Measurements from ENCODE around the gene SPEM3. TPM values are rescaled to one million over a fixed set of nuclear protein-coding genes. Genes with fewer than 3 reads are reported as not detected.

Gene SPEM3
- total and polyA plus RNA-seq, 2 of the 13 experiments (the other 11 are each of a cell fraction or from before 2014, with no cell fraction given), result not detected

DNA sequence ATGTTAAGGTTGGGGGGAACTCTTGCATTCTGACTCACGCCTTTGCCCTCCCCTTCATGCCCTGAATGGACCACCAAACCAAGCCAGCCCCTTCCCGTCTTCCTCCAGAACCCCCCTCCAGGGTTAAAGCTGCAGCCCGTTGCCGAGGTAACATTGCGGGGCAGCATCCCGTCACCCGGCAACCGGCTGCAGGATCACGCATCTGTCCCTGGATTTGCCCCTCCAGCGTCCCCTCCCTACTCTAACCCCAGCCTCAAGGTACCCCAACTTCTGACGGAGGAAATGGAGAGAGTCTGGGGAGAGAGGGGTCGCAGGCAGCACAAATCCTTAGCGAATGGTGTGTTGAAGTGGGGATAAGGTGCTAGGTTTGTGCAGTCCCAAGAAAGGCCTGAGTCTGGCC is 21.6 kb upstream of the SPEM3 start (continued):
- TF ChIP-seq ZNF660 (CRISPR knock-in tag; IDR thresholded peaks at IDR 0.05; ENCODE audit: borderline replicate concordance, low read depth) (no peak), KDM5A (IDR thresholded peaks at IDR 0.05; ENCODE audit: borderline replicate concordance, low read length) (no peak), ETV6 (CRISPR knock-in tag; conservative IDR thresholded peaks at IDR 0.05) (no peak), MLLT10 (CRISPR knock-in tag; IDR thresholded peaks at IDR 0.05) (no peak), RFX1 (IDR thresholded peaks at IDR 0.05) (no peak), ZNF557 (CRISPR knock-in tag; IDR thresholded peaks at IDR 0.05) (no peak), BRCA1 (CRISPR knock-in tag; IDR thresholded peaks at IDR 0.05) (no peak)
- TF ChIP-seq, protein P1, sequence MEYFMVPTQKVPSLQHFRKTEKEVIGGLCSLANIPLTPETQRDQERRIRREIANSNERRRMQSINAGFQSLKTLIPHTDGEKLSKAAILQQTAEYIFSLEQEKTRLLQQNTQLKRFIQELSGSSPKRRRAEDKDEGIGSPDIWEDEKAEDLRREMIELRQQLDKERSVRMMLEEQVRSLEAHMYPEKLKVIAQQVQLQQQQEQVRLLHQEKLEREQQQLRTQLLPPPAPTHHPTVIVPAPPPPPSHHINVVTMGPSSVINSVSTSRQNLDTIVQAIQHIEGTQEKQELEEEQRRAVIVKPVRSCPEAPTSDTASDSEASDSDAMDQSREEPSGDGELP (IDR thresholded peaks at IDR 0.05; ENCODE audit: borderline replicate concordance, low read depth), result no peak
- TF ChIP-seq, protein P2, sequence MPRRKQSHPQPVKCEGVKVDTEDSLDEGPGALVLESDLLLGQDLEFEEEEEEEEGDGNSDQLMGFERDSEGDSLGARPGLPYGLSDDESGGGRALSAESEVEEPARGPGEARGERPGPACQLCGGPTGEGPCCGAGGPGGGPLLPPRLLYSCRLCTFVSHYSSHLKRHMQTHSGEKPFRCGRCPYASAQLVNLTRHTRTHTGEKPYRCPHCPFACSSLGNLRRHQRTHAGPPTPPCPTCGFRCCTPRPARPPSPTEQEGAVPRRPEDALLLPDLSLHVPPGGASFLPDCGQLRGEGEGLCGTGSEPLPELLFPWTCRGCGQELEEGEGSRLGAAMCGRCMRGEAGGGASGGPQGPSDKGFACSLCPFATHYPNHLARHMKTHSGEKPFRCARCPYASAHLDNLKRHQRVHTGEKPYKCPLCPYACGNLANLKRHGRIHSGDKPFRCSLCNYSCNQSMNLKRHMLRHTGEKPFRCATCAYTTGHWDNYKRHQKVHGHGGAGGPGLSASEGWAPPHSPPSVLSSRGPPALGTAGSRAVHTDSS (CRISPR knock-in tag; conservative IDR thresholded peaks at IDR 0.05), result no peak

GRCh38 chr17:7407485-7408251 is 21.0 kb upstream of the SPEM3 start, which contains the start of gene NLGN2:
TSS of gene NLGN2 (plus strand) at chr17:7407845. CDS start at chr17:7408256, 411 bp downstream.
- Histone ChIP-seq H4K20me1 (ENCODE audit: insufficient read depth, low read length) (no peaks in the 10 kb centered on the region), H3K9ac (ENCODE audit: insufficient read depth, low read depth, low read length) (no peak within 1 kb of the TSS), H3K36me3 (replicated peaks in 1 of 2; ENCODE audit: control insufficient read depth in 1 of 2, insufficient read depth in 2 of 2, low read length in 2 of 2) (0 out of 5 replicates have a peak, but pooled peaks cover 0 to 2% of the 10 kb centered on the region in 2 experiments), H3K4me2 (ENCODE audit: low read depth, low read length) (no peak within 1 kb of the TSS; the same call in 1 of the 2 replicates), H3K27ac (ENCODE audit: extremely low read length, insufficient read depth, low read length) (no peak within 1 kb of the TSS), H3K4me3 (replicated peaks in 1 of 3; ENCODE audit: insufficient read depth in 1 of 3, low read depth in 2 of 3, low read length in 3 of 3) (no peak within 1 kb of the TSS), H2AFZ (ENCODE audit: low read length) (no peak within 1 kb of the TSS), H3K79me2 (ENCODE audit: insufficient read depth, low read length) (peaks cover 3% of the 10 kb centered on the region), H3K27me3 (ENCODE audit: control insufficient read depth in 1 of 2, insufficient read depth in 2 of 2, low read length in 2 of 2) (no peaks in the 10 kb centered on the region; a peak in 1 of 5 replicates), H3K4me1 (ENCODE audit: insufficient read depth, low read length) (peaks cover 16% of the 10 kb centered on the region), H3K9me3 (ENCODE audit: low read length) (no peaks in the 10 kb centered on the region)
- FAIRE-seq (no peak), ATAC-seq (no peak), DNase-seq (ENCODE audit: low spot score) (no peak)
- ChIA-PET POLR2A (no interaction called here), CTCF (ENCODE audit: low intra/inter-chr PET ratio, low total read pairs) (no interaction called here)
- in situ Hi-C loops (cut with HindIII; ENCODE audit: extremely low pct_ligation_motif_present, low pct_unique_long_range_greater_than_20kb), result no loop called here
- 84% methylated on average over 12 of the region's 12 CpGs for WGBS (ENCODE audit: low lambda C conversion rate)
- no TSS peak for BruUV-seq (replicated peaks)
- intact Hi-C loops (cut with micrococcal nuclease; ENCODE audit: unreplicated experiment), result no loop called here
- TF ChIP-seq REL (CRISPR knock-in tag; conservative IDR thresholded peaks at IDR 0.05) (no peak), E2F5 (CRISPR knock-in tag; conservative IDR thresholded peaks at IDR 0.05) (no peak), ZNF512B (CRISPR knock-in tag; IDR thresholded peaks at IDR 0.05; ENCODE audit: borderline replicate concordance) (no peak), SRSF4 (IDR thresholded peaks at IDR 0.05; ENCODE audit: low read depth, low read length, poor library complexity, severe bottlenecking) (no peak), ZNF567 (CRISPR knock-in tag; IDR thresholded peaks at IDR 0.05; ENCODE audit: borderline replicate concordance) (no peak), TAF1 (CRISPR knock-in tag; IDR thresholded peaks at IDR 0.05) (no peak), NFKB2 (CRISPR knock-in tag; IDR thresholded peaks at IDR 0.05; ENCODE audit: borderline replicate concordance) (no peak), MEF2D (CRISPR knock-in tag; IDR thresholded peaks at IDR 0.05) (no peak)

Measured in HepG2 (cell line).